Naive thymus-derived CD4-positive, alpha-beta T cell (primary cell): ENCODE measurements around the gene BIRC7. TPM values are rescaled to one million over a fixed set of nuclear protein-coding genes. Genes with fewer than 3 reads are reported as not detected.
"Not testable (repeated sequence)": the region's sequence is repeated elsewhere in the genome, so short reads cannot be mapped to it uniquely, and the experiment has no call there.

Experiments
- ATAC-seq: fragments of 150-1000 bp; cut with Tn5 transposase; 2 replicates; pipeline ENCODE4 v1.10.0; 2021; ENCODE audit warnings: mild to moderate bottlenecking, moderate library complexity
- CTCF ChIA-PET: fragments of 350-600 bp; sonication (Branson Sonifier 250); formaldehyde crosslinking; loops from one replicate; lab custom pipeline; 2021; ENCODE audit warnings: antibody characterized with exemption; lab: Charles Lee
- POLR2A ChIA-PET: fragments of 350-600 bp; sonication (Branson Sonifier 250); formaldehyde crosslinking; loops from one replicate; lab custom pipeline; 2021; ENCODE audit warnings: antibody characterized with exemption, inconsistent platforms; lab: Charles Lee
- DNase-seq, 9 donors: peaks; one replicate each; pipeline versions ENCODE4 v3.0.0 to v3.0.0-alpha.2; 2020 to 2022; ENCODE audit warnings: mixed read lengths in 1 of 9
- H3K27ac ChIP-seq: one replicate; pipeline ENCODE4 v1.7.0; 2013; ENCODE audit warnings: mild to moderate bottlenecking, low read depth, low read length, moderate library complexity
- H3K27me3 ChIP-seq, 2 donors: one replicate each; pipeline ENCODE4 v1.7.0; 2013; ENCODE audit warnings: low read length in 2 of 2, mild to moderate bottlenecking in 2 of 2, moderate library complexity in 2 of 2; ENCODE audit not compliant: control insufficient read depth in 2 of 2, insufficient read depth in 2 of 2
- H3K36me3 ChIP-seq, 3 experiments: 1 replicate in 2 of 3; 2 replicates in 1 of 3; pipeline ENCODE4 v1.7.0; 2013; ENCODE audit warnings: low read length in 3 of 3, mild to moderate bottlenecking in 3 of 3, moderate library complexity in 1 of 3; ENCODE audit not compliant: insufficient read depth in 3 of 3, control insufficient read depth in 2 of 3
- H3K4me1 ChIP-seq, 2 donors: one replicate each; pipeline ENCODE4 v1.7.0; 2013; ENCODE audit warnings: low read length in 2 of 2, mild to moderate bottlenecking in 2 of 2, moderate library complexity in 1 of 2; ENCODE audit not compliant: control insufficient read depth in 2 of 2, insufficient read depth in 2 of 2
- H3K4me3 ChIP-seq: 2 replicates; pipeline ENCODE4 v1.7.0; 2013; ENCODE audit warnings: mild to moderate bottlenecking, low read length
- H3K9me3 ChIP-seq, 3 experiments: 1 replicate in 2 of 3; 2 replicates in 1 of 3; pipeline ENCODE4 v1.7.0; 2013; ENCODE audit warnings: low read length in 3 of 3; ENCODE audit not compliant: control insufficient read depth in 2 of 3
- H3K27ac Mint-ChIP-seq, 9 donors: one replicate each; pipeline ENCODE4 v1.8.0; 2020 to 2022; ENCODE audit warnings: mixed read lengths in 9 of 9, mild to moderate bottlenecking in 8 of 9, moderate library complexity in 5 of 9, inconsistent platforms in 2 of 9
- H3K27me3 Mint-ChIP-seq, 5 donors: one replicate each; pipeline ENCODE4 v1.8.0; 2021 to 2022; ENCODE audit warnings: mixed read lengths in 5 of 5, mild to moderate bottlenecking in 1 of 5
- H3K36me3 Mint-ChIP-seq, 5 donors: one replicate each; pipeline ENCODE4 v1.8.0; 2020 to 2022; ENCODE audit warnings: mixed read lengths in 5 of 5, mild to moderate bottlenecking in 3 of 5, inconsistent platforms in 1 of 5
- H3K4me1 Mint-ChIP-seq, 7 donors: one replicate each; pipeline ENCODE4 v1.8.0; 2020 to 2022; ENCODE audit warnings: mixed read lengths in 7 of 7, mild to moderate bottlenecking in 3 of 7, inconsistent platforms in 1 of 7
- H3K4me3 Mint-ChIP-seq, 10 donors: one replicate each; pipeline ENCODE4 v1.8.0; 2020 to 2022; ENCODE audit warnings: mild to moderate bottlenecking in 10 of 10, mixed read lengths in 10 of 10, moderate library complexity in 6 of 10, inconsistent platforms in 2 of 10
- H3K9me3 Mint-ChIP-seq, 11 donors: one replicate each; pipeline ENCODE4 v1.8.0; 2020 to 2022; ENCODE audit warnings: mixed read lengths in 11 of 11, mild to moderate bottlenecking in 4 of 11, inconsistent platforms in 1 of 11, moderate library complexity in 1 of 11
- intact Hi-C, 2 donors: fragments of 100-400 bp; cut with micrococcal nuclease; formaldehyde crosslinking; loops; one replicate each; pipeline ENCODE4 v1.15.1; 2023
- polyA plus RNA-seq, 2 donors: library from polyadenylated mRNA; unstranded; fragments of 300-500 nt; fragmentation: Illumina TruSeq; gene quantifications; one replicate each; pipeline ENCODE4 v1.2.3, GENCODE V29; 2021
- total RNA-seq, 6 experiments: library from RNA in 5 of 6; stranded (reverse) in 5 of 6; gene quantifications; 1 replicate in 5 of 6; 2 replicates in 1 of 6; pipeline ENCODE4 v1.2.3 and lab custom pipeline; 2021 to 2026

The BIRC7 gene
- total and polyA plus RNA-seq, 7 experiments from 2014 or later = not detected

DNA sequence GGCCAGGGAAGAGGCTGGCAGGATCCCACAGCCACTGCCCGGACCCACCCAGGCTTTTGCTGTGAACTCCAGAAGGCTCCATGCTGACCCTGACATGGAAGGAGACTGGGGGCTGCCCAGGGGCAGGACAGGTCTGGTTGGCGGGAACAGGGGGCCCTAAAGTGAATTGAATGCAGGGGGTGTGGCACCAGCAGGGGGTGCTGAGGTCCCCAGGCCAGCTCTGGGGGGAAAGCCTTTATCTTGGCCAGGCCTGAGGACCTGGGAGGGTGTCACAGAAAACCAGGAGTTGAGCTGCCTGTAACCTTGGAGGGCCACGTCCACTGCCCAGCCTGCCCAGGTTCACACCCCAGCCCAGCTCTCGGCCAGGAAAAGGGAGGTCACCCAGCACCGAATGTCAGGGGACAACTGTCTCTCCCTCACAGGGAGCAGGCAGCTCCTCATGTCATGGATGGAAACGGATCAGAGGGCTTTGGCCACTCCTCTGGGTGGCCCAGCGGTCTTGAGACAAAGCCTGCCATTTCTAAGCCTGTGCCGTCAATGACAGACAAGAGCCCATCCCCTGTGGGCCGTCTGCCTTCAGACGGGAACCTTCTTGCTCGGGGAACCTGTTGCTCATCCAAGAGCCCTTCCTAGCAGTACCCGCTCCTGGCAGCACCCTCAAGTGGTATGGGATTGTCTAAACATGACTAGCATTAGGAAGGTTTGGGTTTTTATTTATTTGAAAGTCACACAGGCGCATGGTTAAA lies 16.8 kb upstream of the BIRC7 start:
- no peak overlapping the region for H3K27ac Mint-ChIP-seq
- Histone ChIP-seq H3K9me3 (no peaks in the 10 kb centered on the region), H3K36me3 (peaks cover 0 to 6% (median 0%) of the 10 kb centered on the region in 3 experiments), H3K27ac (no peak overlapping the region), H3K4me3 (no peak overlapping the region), H3K27me3 (no peaks in the 10 kb centered on the region), H3K4me1 (peaks cover 10 to 21% of the 10 kb centered on the region in 2 donors)
- DNase-seq = no peak
- POLR2A ChIA-PET = no interaction called here
- no peaks in the 10 kb centered on the region for H3K9me3 Mint-ChIP-seq
- peaks cover 13 to 23% (median 22%) of the 10 kb centered on the region in 7 donors for H3K4me1 Mint-ChIP-seq
- H3K36me3 Mint-ChIP-seq = peaks cover under 1 to 7% (median 5%) of the 10 kb centered on the region in 5 donors
- H3K4me3 Mint-ChIP-seq = no peak overlapping the region
- CTCF ChIA-PET = interaction anchor here (0.5 kb wide), 1 partner anchor 145 kb away, joined by 3 read pairs; no protein-coding TSS in a partner anchor
- peaks cover 0 to 6% (median 0%) of the 10 kb centered on the region in 5 donors for H3K27me3 Mint-ChIP-seq
- intact Hi-C loops = loop anchor here (5.0 to 10.0 kb wide), 4 partner anchors 282 to 834 kb away; partner anchors contain the start of genes GID8 (in 1 of the 2), RPS21 (in 1 of the 2), TCFL5 (in 1 of the 2) and UCKL1 (in 1 of the 2)
- no peak for ATAC-seq

DNA sequence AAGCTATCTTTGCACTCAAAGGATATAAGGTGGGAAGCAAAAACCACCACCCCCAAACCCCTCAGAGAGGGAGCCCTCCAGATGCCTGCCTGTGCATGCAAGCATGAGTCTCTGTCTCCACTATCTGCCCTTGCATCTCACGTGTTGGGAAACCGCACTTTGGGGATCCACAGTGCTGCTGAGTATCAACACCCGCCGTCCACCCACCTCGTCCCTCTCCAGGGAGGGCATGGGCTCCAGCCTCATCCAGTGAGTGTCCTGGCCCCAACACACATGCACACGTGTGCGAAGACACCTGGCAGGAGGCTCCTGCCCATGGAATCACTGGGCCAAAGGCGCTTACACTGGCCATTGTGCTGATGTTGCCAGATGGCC lies 16.3 kb upstream of the BIRC7 start:
- H3K36me3 Mint-ChIP-seq = peaks cover 0 to 3% (median 0%) of the 10 kb centered on the region in 5 donors
- H3K9me3 Mint-ChIP-seq = no peaks in the 10 kb centered on the region
- no peak for DNase-seq
- POLR2A ChIA-PET = no interaction called here
- Histone ChIP-seq H3K27me3 (no peaks in the 10 kb centered on the region), H3K4me3 (no peak overlapping the region), H3K36me3 (peaks cover 0 to under 1% (median 0%) of the 10 kb centered on the region in 3 experiments), H3K9me3 (no peaks in the 10 kb centered on the region), H3K27ac (no peak overlapping the region), H3K4me1 (peaks cover 8 to 15% of the 10 kb centered on the region in 2 donors)
- H3K4me3 Mint-ChIP-seq = no peak overlapping the region
- CTCF ChIA-PET = interaction anchor here (0.5 kb wide), 1 partner anchor 146 kb away, joined by 3 read pairs; no protein-coding TSS in a partner anchor
- peaks cover 0 to 6% (median 0%) of the 10 kb centered on the region in 5 donors for H3K27me3 Mint-ChIP-seq
- H3K4me1 Mint-ChIP-seq = peaks cover 8 to 17% (median 17%) of the 10 kb centered on the region in 7 donors
- H3K27ac Mint-ChIP-seq = no peak overlapping the region
- ATAC-seq = no peak
- intact Hi-C loops = loop anchor here (5.0 to 10.0 kb wide), 4 partner anchors 282 to 835 kb away; partner anchors contain the start of genes GID8 (in 1 of the 2), RPS21 (in 1 of the 2), TCFL5 (in 1 of the 2) and UCKL1 (in 1 of the 2)

DNA sequence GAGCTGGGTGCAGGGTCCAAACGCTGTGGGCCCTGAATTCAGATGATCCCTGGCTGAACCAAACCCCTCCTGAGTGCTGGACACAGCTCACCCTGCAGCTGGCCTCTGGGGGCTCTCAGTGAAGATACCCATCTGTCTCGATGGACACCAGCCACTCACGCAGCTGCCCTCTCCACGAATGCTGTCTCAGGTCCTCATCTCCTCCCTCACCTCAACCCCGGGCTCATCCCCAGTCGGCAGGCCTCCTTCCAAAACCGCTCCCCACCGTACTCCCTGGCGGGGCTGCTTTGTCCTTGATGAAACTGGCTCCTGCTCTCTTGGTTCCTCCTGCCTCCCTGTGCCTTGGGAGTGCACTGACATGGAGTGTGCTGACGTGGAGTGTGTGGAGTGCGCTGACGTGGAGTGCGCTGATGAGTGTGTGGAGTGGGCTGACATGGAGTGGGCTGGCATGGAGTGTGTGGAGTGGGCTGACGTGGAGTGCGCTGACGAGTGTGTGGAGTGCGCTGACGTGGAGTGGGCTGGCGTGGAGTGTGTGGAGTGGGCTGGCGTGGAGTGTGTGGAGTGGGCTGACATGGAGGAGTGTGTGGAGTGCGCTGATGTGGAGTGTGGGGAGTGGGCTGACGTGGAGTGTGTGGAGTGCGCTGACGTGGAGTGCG lies 15.7 kb upstream of the BIRC7 start:
- H3K27me3 Mint-ChIP-seq = peaks cover 0 to 6% (median 0%) of the 10 kb centered on the region in 5 donors
- H3K4me1 Mint-ChIP-seq = peaks cover 2 to 12% (median 11%) of the 10 kb centered on the region in 7 donors
- Histone ChIP-seq H3K9me3 (no peaks in the 10 kb centered on the region), H3K36me3 (no peaks in the 10 kb centered on the region), H3K27me3 (no peaks in the 10 kb centered on the region), H3K4me3 (no peak overlapping the region), H3K27ac (no peak overlapping the region), H3K4me1 (peaks cover 3 to 9% of the 10 kb centered on the region in 2 donors)
- peak overlapping the region in 1 of 9 donors; percentile 51 for H3K27ac Mint-ChIP-seq
- no peaks in the 10 kb centered on the region for H3K9me3 Mint-ChIP-seq
- ATAC-seq (no peak), DNase-seq (no peak)
- intact Hi-C loops = loop anchor here (5.0 to 10.0 kb wide), 4 partner anchors 283 to 835 kb away; partner anchors contain the start of genes GID8 (in 1 of the 2), RPS21 (in 1 of the 2), TCFL5 (in 1 of the 2) and UCKL1 (in 1 of the 2)
- no peaks in the 10 kb centered on the region for H3K36me3 Mint-ChIP-seq
- H3K4me3 Mint-ChIP-seq = no peak overlapping the region
- POLR2A ChIA-PET = no interaction called here
- CTCF ChIA-PET = interaction anchor here (1.1 kb wide), 1 partner anchor 71 kb away, joined by 4 read pairs; no protein-coding TSS in a partner anchor

DNA sequence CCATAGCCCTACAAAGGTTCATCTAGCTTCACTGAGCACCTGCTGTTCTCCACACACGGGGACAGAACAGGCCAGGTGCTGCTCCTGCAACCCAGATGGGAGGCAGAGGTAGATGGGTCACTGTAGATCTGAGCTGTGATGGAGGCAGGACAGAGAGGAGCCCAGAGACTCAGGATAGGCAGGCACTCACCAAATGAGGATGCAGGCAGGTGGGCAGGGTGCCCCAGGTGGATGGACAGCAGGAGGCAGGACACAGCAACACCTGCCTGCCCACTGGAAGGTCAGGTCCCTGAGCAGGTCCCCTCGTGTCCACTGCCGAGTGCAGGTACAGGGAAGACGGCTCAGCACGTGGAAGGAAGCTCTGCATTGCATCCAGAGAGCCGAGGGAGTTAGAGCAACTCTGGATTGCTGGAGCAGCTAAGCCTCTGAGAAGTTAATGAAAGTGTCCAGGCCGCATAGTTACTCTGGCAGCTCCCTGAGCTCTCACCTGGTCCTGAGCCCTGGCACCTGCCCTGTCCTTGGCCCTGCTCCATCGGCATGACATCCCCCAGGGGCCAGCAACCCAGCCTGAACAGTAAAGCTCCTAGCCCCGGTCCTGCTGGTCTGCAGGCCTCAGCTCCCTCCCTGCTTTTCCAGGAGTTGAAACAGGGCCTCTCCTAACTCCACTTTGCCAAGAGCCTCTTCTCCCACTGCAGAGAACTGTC lies 14.9 kb upstream of the BIRC7 start:
- no peak for DNase-seq
- Histone ChIP-seq H3K4me3 (no peak overlapping the region), H3K36me3 (no peaks in the 10 kb centered on the region), H3K9me3 (no peaks in the 10 kb centered on the region), H3K27me3 (no peaks in the 10 kb centered on the region), H3K4me1 (peaks cover 0 to 7% of the 10 kb centered on the region in 2 donors), H3K27ac (no peak overlapping the region)
- Mint-ChIP-seq H3K4me3 (no peak overlapping the region), H3K9me3 (no peaks in the 10 kb centered on the region), H3K27ac (peak overlapping the region in 1 of 9 donors; percentile 38), H3K36me3 (no peaks in the 10 kb centered on the region), H3K27me3 (peaks cover 0 to 6% (median 0%) of the 10 kb centered on the region in 5 donors), H3K4me1 (peaks cover 0 to 8% (median 6%) of the 10 kb centered on the region in 7 donors)
- POLR2A ChIA-PET = no interaction called here
- CTCF ChIA-PET = interaction anchor here (1.1 kb wide), 1 partner anchor 71 kb away, joined by 4 read pairs; no protein-coding TSS in a partner anchor
- ATAC-seq = no peak
- intact Hi-C loops = no loop called here

DNA sequence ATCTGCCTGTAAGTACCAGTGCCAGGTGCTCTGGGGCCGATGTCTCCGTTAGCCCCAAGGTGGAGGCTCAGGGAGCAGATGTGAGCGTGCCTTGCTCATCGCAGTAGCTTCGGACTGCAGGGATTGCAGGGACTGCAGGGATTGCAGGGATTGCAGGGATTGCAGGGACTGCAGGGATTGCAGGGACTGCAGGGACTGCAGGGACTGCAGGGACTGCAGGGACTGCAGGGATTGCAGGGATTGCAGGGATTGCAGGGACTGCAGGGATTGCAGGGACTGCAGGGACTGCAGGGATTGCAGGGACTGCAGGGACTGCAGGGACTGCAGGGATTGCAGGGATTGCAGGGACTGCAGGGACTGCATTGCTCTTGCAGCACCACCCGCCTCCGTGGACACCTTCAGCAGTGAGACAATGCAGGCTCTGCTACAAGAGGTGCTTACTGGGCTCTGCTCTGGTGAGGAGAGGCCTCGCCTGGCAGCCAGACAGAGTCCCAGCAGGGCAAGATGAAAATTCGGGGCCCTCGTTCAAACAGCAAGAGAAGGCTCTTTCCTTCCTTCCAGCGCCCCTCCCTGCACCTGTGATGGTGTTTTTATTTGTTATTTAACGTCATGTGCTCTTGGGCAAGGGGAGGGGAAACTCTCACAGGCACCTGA lies 14.2 kb upstream of the BIRC7 start:
- H3K36me3 ChIP-seq, H3K4me1 Mint-ChIP-seq, H3K27ac ChIP-seq, H3K36me3 Mint-ChIP-seq, H3K4me1 ChIP-seq, DNase-seq, H3K27me3 Mint-ChIP-seq, POLR2A ChIA-PET, H3K27me3 ChIP-seq, H3K9me3 ChIP-seq, H3K4me3 Mint-ChIP-seq, CTCF ChIA-PET, H3K9me3 Mint-ChIP-seq, intact Hi-C loops, ATAC-seq, H3K4me3 ChIP-seq: not testable (repeated sequence)
- H3K27ac Mint-ChIP-seq = peak overlapping the region in 1 of 9 donors; percentile 38
